CD14-positive monocyte (primary cell): ENCODE data around the gene SMYD3. TPM values are rescaled to one million over a fixed set of nuclear protein-coding genes. Genes with fewer than 3 reads are reported as not detected.

Experiments
- DNase-seq, 3 donors: peaks; one replicate each; pipeline ENCODE4 v3.0.0-alpha.2; 2011 to 2022
- H2AFZ ChIP-seq: 2 replicates; pipeline ENCODE4 v1.6.0; 2012; ENCODE audit warnings: mild to moderate bottlenecking, low read depth, low read length, inconsistent platforms; ENCODE audit not compliant: insufficient read depth, poor library complexity, severe bottlenecking
- H3K27ac ChIP-seq, 2 donors: 1 replicate in 1 of 2; 2 replicates in 1 of 2; pipeline ENCODE4 v1.5.1; 2012 to 2013; ENCODE audit warnings: low read length in 2 of 2, control low read depth in 1 of 2, inconsistent platforms in 1 of 2, low read depth in 1 of 2, mild to moderate bottlenecking in 1 of 2
- H3K27me3 ChIP-seq, 2 donors: one replicate each; pipeline versions ENCODE4 v1.6.0 to v1.6.1; 2011 to 2013; ENCODE audit warnings: low read length in 2 of 2; ENCODE audit not compliant: control insufficient read depth in 2 of 2, insufficient read depth in 2 of 2
- H3K36me3 ChIP-seq, 2 donors: replicated peaks in 1 of 2; 1 replicate in 1 of 2; 2 replicates in 1 of 2; pipeline versions ENCODE4 v1.5.1 to v1.6.1; 2012 to 2013; ENCODE audit warnings: low read length in 2 of 2, control low read depth in 1 of 2, inconsistent platforms in 1 of 2, mild to moderate bottlenecking in 1 of 2; ENCODE audit not compliant: insufficient read depth in 2 of 2, control insufficient read depth in 1 of 2
- H3K4me1 ChIP-seq, 2 donors: 1 replicate in 1 of 2; 2 replicates in 1 of 2; pipeline versions ENCODE4 v1.5.1 to v1.6.1; 2012 to 2013; ENCODE audit warnings: low read length in 2 of 2, control low read depth in 1 of 2, inconsistent platforms in 1 of 2, mild to moderate bottlenecking in 1 of 2, moderate library complexity in 1 of 2; ENCODE audit not compliant: insufficient read depth in 2 of 2, control insufficient read depth in 1 of 2
- H3K4me2 ChIP-seq: replicated peaks from 2 replicates; pipeline ENCODE3; 2012; ENCODE audit warnings: low read length, moderate library complexity, mild to moderate bottlenecking; ENCODE audit not compliant: poor library complexity, severe bottlenecking; ENCODE audit errors: extremely low read depth
- H3K4me3 ChIP-seq, 3 experiments: fragments of 200-600 bp in 1 of 3; sonication (generic) in 1 of 3; replicated peaks in 1 of 3; 1 replicate in 2 of 3; 2 replicates in 1 of 3; pipeline ENCODE4 v1.5.1; 2011 to 2013; ENCODE audit warnings: low read length in 3 of 3, mild to moderate bottlenecking in 3 of 3, control low read depth in 2 of 3, low read depth in 2 of 3, inconsistent platforms in 1 of 3, moderate library complexity in 1 of 3
- H3K79me2 ChIP-seq: 2 replicates; pipeline ENCODE4 v1.6.0; 2012; ENCODE audit warnings: mild to moderate bottlenecking, control low read depth, inconsistent platforms, low read length, moderate library complexity; ENCODE audit not compliant: insufficient read depth
- H3K9ac ChIP-seq: 2 replicates; pipeline ENCODE4 v1.6.0; 2017; ENCODE audit warnings: low read length, mild to moderate bottlenecking; ENCODE audit not compliant: insufficient read depth, poor library complexity, severe bottlenecking
- H3K9me3 ChIP-seq, 2 donors: replicated peaks in 1 of 2; 1 replicate in 1 of 2; 2 replicates in 1 of 2; pipeline versions ENCODE4 v1.5.1 to v1.6.1; 2012 to 2013; ENCODE audit warnings: low read length in 2 of 2, control low read depth in 1 of 2; ENCODE audit not compliant: control insufficient read depth in 1 of 2, insufficient read depth in 1 of 2
- H4K20me1 ChIP-seq: 2 replicates; pipeline ENCODE4 v1.6.0; 2012; ENCODE audit warnings: mild to moderate bottlenecking, low read length, control low read depth, moderate library complexity; ENCODE audit not compliant: insufficient read depth
- H3K27ac Mint-ChIP-seq, 7 donors: one replicate each; pipeline ENCODE4 v1.8.0; 2020; ENCODE audit warnings: mild to moderate bottlenecking in 7 of 7, mixed read lengths in 7 of 7, moderate library complexity in 6 of 7, inconsistent platforms in 2 of 7
- H3K27me3 Mint-ChIP-seq, 3 donors: one replicate each; pipeline ENCODE4 v1.8.0; 2021 to 2022; ENCODE audit warnings: low read depth in 3 of 3, mild to moderate bottlenecking in 3 of 3, mixed read lengths in 3 of 3, moderate library complexity in 3 of 3, inconsistent platforms in 1 of 3
- H3K36me3 Mint-ChIP-seq, 2 donors: one replicate each; pipeline ENCODE4 v1.8.0; 2020; ENCODE audit warnings: mixed read lengths in 2 of 2, inconsistent platforms in 1 of 2, mild to moderate bottlenecking in 1 of 2
- H3K4me1 Mint-ChIP-seq: one replicate; pipeline ENCODE4 v1.8.0; 2020; ENCODE audit warnings: mild to moderate bottlenecking, mixed read lengths
- H3K4me3 Mint-ChIP-seq, 2 donors: one replicate each; pipeline ENCODE4 v1.8.0; 2020; ENCODE audit warnings: mild to moderate bottlenecking in 2 of 2, mixed read lengths in 2 of 2, moderate library complexity in 1 of 2
- H3K9me3 Mint-ChIP-seq, 7 donors: one replicate each; pipeline ENCODE4 v1.8.0; 2020 to 2022; ENCODE audit warnings: mixed read lengths in 7 of 7, mild to moderate bottlenecking in 6 of 7, moderate library complexity in 6 of 7, inconsistent platforms in 2 of 7
- CTCF ChIP-seq: fragments of 200-600 bp; IDR thresholded peaks from one replicate; pipeline ENCODE4 v1.8.0; 2022; ENCODE audit warnings: antibody characterized with exemption, mild to moderate bottlenecking
- WGBS: methylation state at CpG from one replicate; pipeline ENCODE4 v1.1.5; 2013; ENCODE audit warnings: missing lambda C conversion rate; ENCODE audit not compliant: insufficient coverage; 5-methylcytosine and 5-hydroxymethylcytosine counted together
- intact Hi-C, 2 donors: fragments of 100-400 bp; cut with micrococcal nuclease; formaldehyde crosslinking; loops; one replicate each; pipeline versions ENCODE4 v1.15.0 to v1.15.1; 2023
- polyA plus RNA-seq, 3 donors: library from polyadenylated mRNA; depleted of rRNA in 1 of 3; unstranded in 2 of 3; stranded (reverse) in 1 of 3; fragments of 300-500 nt in 2 of 3; fragments of >200 nt in 1 of 3; fragmentation: Illumina TruSeq in 2 of 3; gene quantifications; 1 replicate in 2 of 3; 2 replicates in 1 of 3; pipeline ENCODE4 v1.2.3, GENCODE V29; 2012 to 2021

Gene SMYD3
- polyA plus RNA-seq, 3 donors = 2.7 to 8.4 (median 4.0) TPM

DNA sequence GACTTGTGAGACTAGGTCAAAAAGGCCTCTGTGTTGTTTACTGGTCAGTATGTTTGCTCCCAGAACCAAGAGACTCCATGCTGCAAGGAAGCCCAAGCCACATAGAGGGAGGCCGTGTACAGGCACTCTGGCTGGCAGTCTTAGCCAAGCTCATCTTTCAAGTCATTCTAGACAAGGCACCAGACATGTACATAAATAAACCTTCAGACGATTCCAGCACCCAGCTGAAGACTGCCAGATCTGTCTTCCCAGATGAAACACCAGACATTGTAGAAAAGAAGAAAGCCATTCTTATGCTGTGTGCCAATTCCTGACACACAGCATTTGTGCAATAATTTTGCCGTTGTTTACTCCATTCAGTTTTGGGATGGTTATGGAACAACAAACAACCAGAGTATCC lies 756.8 kb downstream of the SMYD3 start:
- no peak for DNase-seq
- Histone ChIP-seq H3K36me3 (no peaks in the 10 kb centered on the region), H2AFZ (no peak overlapping the region), H3K4me1 (no peaks in the 10 kb centered on the region), H3K27ac (no peak overlapping the region), H3K27me3 (no peaks in the 10 kb centered on the region), H3K9ac (no peak overlapping the region), H3K9me3 (peaks cover 0 to 2% of the 10 kb centered on the region in 2 donors), H3K79me2 (no peaks in the 10 kb centered on the region), H4K20me1 (no peaks in the 10 kb centered on the region), H3K4me2 (no peak overlapping the region), H3K4me3 (no peak overlapping the region)
- Mint-ChIP-seq H3K9me3 (peaks cover 2 to 11% (median 5%) of the 10 kb centered on the region in 7 donors), H3K4me3 (no peak overlapping the region), H3K27ac (no peak overlapping the region), H3K36me3 (peaks cover 0 to 2% of the 10 kb centered on the region in 2 donors), H3K27me3 (no peaks in the 10 kb centered on the region), H3K4me1 (peaks cover 3% of the 10 kb centered on the region)
- WGBS = 100% methylated on average over 1 of the region's 3 CpGs
- no peak for TF ChIP-seq CTCF
- intact Hi-C loops = no loop called here

DNA sequence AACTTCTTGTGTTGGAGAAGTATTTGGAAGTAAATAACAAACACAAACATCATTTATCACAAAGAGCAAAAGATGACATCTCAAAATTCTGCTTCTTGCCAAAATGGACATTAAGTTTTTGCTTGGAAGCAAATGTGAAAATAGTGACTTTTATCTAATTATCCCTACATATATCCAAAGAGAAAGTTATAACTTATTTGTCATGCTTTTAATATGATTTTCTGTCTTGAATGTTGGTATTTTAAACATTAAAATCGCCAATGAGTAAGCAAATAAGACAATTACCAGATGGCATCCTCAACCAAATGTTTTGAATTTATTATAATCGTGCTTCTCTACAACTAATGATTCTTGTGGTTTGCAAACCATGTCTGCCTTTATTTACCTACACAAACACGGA lies 758.0 kb downstream of the SMYD3 start:
- no peak overlapping the region for H3K27ac Mint-ChIP-seq
- Histone ChIP-seq H3K9ac (no peak overlapping the region), H3K4me2 (no peak overlapping the region), H3K27ac (no peak overlapping the region), H4K20me1 (no peaks in the 10 kb centered on the region), H3K4me3 (no peak overlapping the region), H3K79me2 (no peaks in the 10 kb centered on the region), H3K36me3 (no peaks in the 10 kb centered on the region), H3K27me3 (no peaks in the 10 kb centered on the region), H3K4me1 (no peaks in the 10 kb centered on the region), H3K9me3 (no peaks in the 10 kb centered on the region), H2AFZ (no peak overlapping the region)
- H3K27me3 Mint-ChIP-seq = no peaks in the 10 kb centered on the region
- no peak for TF ChIP-seq CTCF
- intact Hi-C loops = no loop called here
- peaks cover 0 to 2% of the 10 kb centered on the region in 2 donors for H3K36me3 Mint-ChIP-seq
- peaks cover 0 to 9% (median 6%) of the 10 kb centered on the region in 7 donors for H3K9me3 Mint-ChIP-seq
- 100% methylated on average over 1 of the region's 3 CpGs for WGBS
- no peak for DNase-seq
- H3K4me1 Mint-ChIP-seq = no peaks in the 10 kb centered on the region
- no peak overlapping the region for H3K4me3 Mint-ChIP-seq
